IMR-90 (cell line): Measurements from ENCODE around the gene TBX15. TPM values are rescaled to one million over a fixed set of nuclear protein-coding genes. Genes with fewer than 3 reads are reported as not detected.
A peak's percentile ranks its signal among the peaks of the same experiment; 100 is the strongest.

Source experiments
- ATAC-seq: fragments of 200-7000 bp; cut with Tn5 transposase; 2 replicates; pipeline ENCODE4 v1.9.1; 2020; ENCODE audit warnings: low read depth, mild to moderate bottlenecking, moderate library complexity
- BruUV-seq: library from RNA; stranded (reverse); fragments of 400-500 nt; replicated peaks from 2 replicates; lab custom pipeline; 2021; lab: Mats Ljungman, UMichigan
- CTCF ChIA-PET: fragments of 300-600 bp; formaldehyde crosslinking; extraction: SDS; loops from one replicate; lab custom pipeline; 2021; ENCODE audit warnings: antibody characterized with exemption; lab: Yijun Ruan, JAX
- POLR2A ChIA-PET: fragments of 300-600 bp; sonication (Branson Sonifier 250); formaldehyde crosslinking; loops from one replicate; lab custom pipeline; 2022; ENCODE audit warnings: antibody characterized with exemption; ENCODE audit not compliant: unreplicated experiment; lab: Charles Lee
- DNase-seq: peaks from one replicate; pipeline ENCODE4 v3.0.0; 2013
- H2AFZ ChIP-seq: replicated peaks from 2 replicates; pipeline ENCODE3; 2013; ENCODE audit warnings: low read length, mild to moderate bottlenecking; ENCODE audit not compliant: poor library complexity
- H2AK5ac ChIP-seq: 2 replicates; pipeline ENCODE4 v1.6.1; 2013; ENCODE audit warnings: low read depth, low read length, inconsistent platforms
- H2AK9ac ChIP-seq: replicated peaks from 2 replicates; pipeline ENCODE3; 2013; ENCODE audit warnings: mild to moderate bottlenecking, low read depth, low read length, moderate library complexity; ENCODE audit not compliant: poor library complexity
- H2BK120ac ChIP-seq: 2 replicates; pipeline ENCODE4 v1.6.1; 2013; ENCODE audit warnings: low read depth, low read length, inconsistent platforms
- H2BK15ac ChIP-seq: 3 replicates; pipeline ENCODE4 v1.6.1; 2013; ENCODE audit warnings: low read depth, low read length, inconsistent platforms
- H2BK20ac ChIP-seq: 2 replicates; pipeline ENCODE4 v1.6.1; 2013; ENCODE audit warnings: low read depth, mild to moderate bottlenecking, inconsistent platforms, low read length, moderate library complexity
- H2BK5ac ChIP-seq: 2 replicates; pipeline ENCODE4 v1.6.1; 2013; ENCODE audit warnings: mild to moderate bottlenecking, low read depth, low read length, inconsistent platforms; ENCODE audit not compliant: poor library complexity, severe bottlenecking
- H3K14ac ChIP-seq: replicated peaks from 2 replicates; pipeline ENCODE4 v1.6.1; 2013; ENCODE audit warnings: low read depth, low read length, inconsistent platforms
- H3K18ac ChIP-seq: 2 replicates; pipeline ENCODE4 v1.6.1; 2013; ENCODE audit warnings: low read depth, low read length, control low read depth
- H3K23ac ChIP-seq: 2 replicates; pipeline ENCODE4 v1.6.1; 2013; ENCODE audit warnings: low read depth, low read length, inconsistent platforms
- H3K27ac ChIP-seq: 2 replicates; pipeline ENCODE4 v1.5.1; 2013; ENCODE audit warnings: mild to moderate bottlenecking, control low read depth, low read length; ENCODE audit not compliant: insufficient read depth
- H3K27me3 ChIP-seq: 2 replicates; pipeline ENCODE4 v1.6.1; 2013; ENCODE audit warnings: low read length; ENCODE audit not compliant: control insufficient read depth, insufficient read depth
- H3K36me3 ChIP-seq: 2 replicates; pipeline ENCODE4 v1.6.1; 2013; ENCODE audit warnings: low read length, mixed read lengths; ENCODE audit not compliant: control insufficient read depth, insufficient read depth
- H3K4ac ChIP-seq: 2 replicates; pipeline ENCODE4 v1.6.1; 2013; ENCODE audit warnings: low read depth, low read length, inconsistent platforms
- H3K4me1 ChIP-seq: 2 replicates; pipeline ENCODE4 v1.6.1; 2013; ENCODE audit warnings: low read length, mixed read lengths; ENCODE audit not compliant: control insufficient read depth, insufficient read depth
- H3K4me2 ChIP-seq: 2 replicates; pipeline ENCODE4 v1.6.1; 2013; ENCODE audit warnings: low read depth, mild to moderate bottlenecking, control low read depth, low read length, moderate library complexity
- H3K4me3 ChIP-seq: 2 replicates; pipeline ENCODE4 v1.5.1; 2013; ENCODE audit warnings: low read depth, mild to moderate bottlenecking, control low read depth, low read length, moderate library complexity; ENCODE audit not compliant: insufficient read depth
- H3K56ac ChIP-seq: 2 replicates; pipeline ENCODE4 v1.6.1; 2013; ENCODE audit warnings: low read length, inconsistent platforms; ENCODE audit not compliant: insufficient read depth; ENCODE audit errors: extremely low read depth
- H3K79me1 ChIP-seq, 2 experiments: 2 replicates each; pipeline ENCODE4 v1.6.1; 2013; ENCODE audit warnings: low read length in 2 of 2, inconsistent platforms in 1 of 2, low read depth in 1 of 2
- H3K9ac ChIP-seq: 2 replicates; pipeline ENCODE4 v1.6.1; 2013; ENCODE audit warnings: low read depth, low read length, control low read depth
- H3K9me1 ChIP-seq: 2 replicates; pipeline ENCODE4 v1.6.1; 2013; ENCODE audit warnings: low read length, inconsistent platforms; ENCODE audit not compliant: insufficient read depth
- H3K9me3 ChIP-seq: 2 replicates; pipeline ENCODE4 v1.6.1; 2013; ENCODE audit warnings: low read length; ENCODE audit not compliant: control insufficient read depth, insufficient read depth
- H4K20me1 ChIP-seq: 2 replicates; pipeline ENCODE4 v1.6.1; 2013; ENCODE audit warnings: low read length, inconsistent platforms; ENCODE audit not compliant: insufficient read depth
- H4K5ac ChIP-seq: 2 replicates; pipeline ENCODE4 v1.6.1; 2013; ENCODE audit warnings: mild to moderate bottlenecking, low read depth, low read length, control low read depth
- H4K8ac ChIP-seq, 2 experiments: 2 replicates each; pipeline ENCODE4 v1.6.1; 2013; ENCODE audit warnings: low read depth in 2 of 2, low read length in 2 of 2, control low read depth in 1 of 2, inconsistent platforms in 1 of 2
- H4K91ac ChIP-seq: 2 replicates; pipeline ENCODE4 v1.6.1; 2013; ENCODE audit warnings: low read depth, low read length, inconsistent platforms; ENCODE audit not compliant: insufficient read depth
- CTCF ChIP-seq: conservative IDR thresholded peaks from 2 replicates; pipeline ENCODE4 v1.5.1; 2012; ENCODE audit warnings: mild to moderate bottlenecking, low read depth, low read length, improper control_type of control experiment
- ELK1 ChIP-seq: fragments of 150-350 bp; IDR thresholded peaks from 2 replicates; pipeline ENCODE4 v1.6.1; 2016; ENCODE audit warnings: low read depth, mild to moderate bottlenecking, low read length, moderate library complexity, borderline replicate concordance
- MAZ ChIP-seq: IDR thresholded peaks from 2 replicates; pipeline ENCODE4 v1.6.1; 2012; ENCODE audit warnings: low read depth, mild to moderate bottlenecking, low read length, improper control_type of control experiment, moderate library complexity, borderline replicate concordance
- NFE2L2 ChIP-seq: fragments of 150-350 bp; IDR thresholded peaks from 2 replicates; pipeline ENCODE4 v1.6.1; 2016; ENCODE audit warnings: low read depth, mild to moderate bottlenecking, low read length
- RAD21 ChIP-seq: IDR thresholded peaks from 2 replicates; pipeline ENCODE4 v1.6.1; 2012; ENCODE audit warnings: low read length, improper control_type of control experiment
- RCOR1 ChIP-seq: IDR thresholded peaks from 2 replicates; pipeline ENCODE4 v1.6.1; 2012; ENCODE audit warnings: mild to moderate bottlenecking, low read length, improper control_type of control experiment; ENCODE audit not compliant: insufficient replicate concordance
- RFX5 ChIP-seq: IDR thresholded peaks from 2 replicates; pipeline ENCODE4 v1.8.0; 2012; ENCODE audit warnings: low read depth, mild to moderate bottlenecking, low read length, moderate library complexity
- SMC3 ChIP-seq: fragments of 150-350 bp; IDR thresholded peaks from 2 replicates; pipeline ENCODE4 v1.6.1; 2016; ENCODE audit warnings: low read depth, mild to moderate bottlenecking, antibody characterized with exemption, low read length, moderate library complexity
- WGBS, 2 experiments: methylation state at CpG; one replicate each; pipeline versions ENCODE4 v1.1.5 to v1.1.7; 2013; ENCODE audit warnings: missing lambda C conversion rate in 2 of 2; ENCODE audit not compliant: insufficient read length in 1 of 2; ENCODE audit errors: extremely low coverage in 2 of 2; 5-methylcytosine and 5-hydroxymethylcytosine counted together
- dilution Hi-C: fragments of 300-500 bp; cut with HindIII; formaldehyde crosslinking; loops from one replicate; pipeline ENCODE4 v1.14.3; 2018; ENCODE audit warnings: low sequenced_read_pairs; ENCODE audit not compliant: unreplicated experiment
- in situ Hi-C: fragments of 300-500 bp; cut with MboI; formaldehyde crosslinking; loops from 3 replicates; pipeline ENCODE4 v1.14.3; 2019; ENCODE audit warnings: low sequenced_read_pairs, inconsistent platforms, mixed read lengths
- intact Hi-C: fragments of 100-400 bp; cut with micrococcal nuclease; formaldehyde crosslinking; loops from 2 replicates; pipeline ENCODE4 v1.10.0; 2022
- polyA plus RNA-seq, 3 experiments: library from polyadenylated mRNA; depleted of rRNA; stranded (reverse); fragments of >200 nt; gene quantifications; 2 replicates each; pipeline ENCODE4 v1.2.3, GENCODE V29; 2012; ENCODE audit warnings: low replicate concordance in 1 of 3
- total RNA-seq: library from RNA; depleted of rRNA; stranded (reverse); fragments of >200 nt; gene quantifications from 2 replicates; pipeline ENCODE4 v1.2.3, GENCODE V29; 2012

The TBX15 gene
- total and polyA plus RNA-seq, 2 of the 4 experiments (the other 2 are of a cell fraction): not detected

GRCh38 chr1:118984086-118984721 lies 3.9 kb downstream of the TBX15 start:
- Histone ChIP-seq H3K9me1 (no peaks in the 10 kb centered on the region), H3K18ac (no peak overlapping the region), H3K36me3 (no peaks in the 10 kb centered on the region), H2AFZ (no peak overlapping the region), H2BK120ac (no peak overlapping the region), H4K91ac (no peak overlapping the region), H3K4ac (no peak overlapping the region), H3K27ac (no peak overlapping the region), H3K27me3 (peaks cover 97% of the 10 kb centered on the region), H3K14ac (no peak overlapping the region), H3K9ac (no peak overlapping the region), H3K4me2 (no peak overlapping the region), H3K4me1 (peaks cover 2% of the 10 kb centered on the region; the same call in 1 of the 2 replicates), H2BK15ac (no peak overlapping the region), H2AK9ac (no peak overlapping the region), H3K79me1 (no peaks in the 10 kb centered on the region), H4K8ac (no peak overlapping the region), H3K23ac (no peak overlapping the region), H2AK5ac (no peak overlapping the region), H2BK5ac (no peak overlapping the region), H3K56ac (no peak overlapping the region), H2BK20ac (no peak overlapping the region), H4K20me1 (no peaks in the 10 kb centered on the region), H3K4me3 (no peak overlapping the region), H3K9me3 (peaks cover 25% of the 10 kb centered on the region), H4K5ac (no peak overlapping the region)
- dilution Hi-C loops: no loop called here
- ATAC-seq: peak; percentile 25; the same call in 1 of the 2 replicates
- no peak for TF ChIP-seq RCOR1
- no peak for TF ChIP-seq SMC3
- no peak for TF ChIP-seq CTCF
- TF ChIP-seq RFX5: no peak
- TF ChIP-seq MAZ: no peak
- TF ChIP-seq RAD21: no peak
- TF ChIP-seq ELK1: no peak
- TF ChIP-seq NFE2L2: no peak
- intact Hi-C loops: no loop called here
- BruUV-seq: no TSS peak
- ChIA-PET POLR2A (no interaction called here), CTCF (interaction anchor here (0.9 kb wide), 1 partner anchor 63 kb away, joined by 3 read pairs; no protein-coding TSS in a partner anchor)
- in situ Hi-C loops: loop anchor here (10.0 kb wide), 1 partner anchor 829 kb away; no protein-coding TSS in a partner anchor
- peak; percentile 5 for DNase-seq
- WGBS, 2 experiments: 5% methylated on average over 14 of the region's 43 CpGs; no CpG with 5 or more reads in 1 of the 2 experiments
